Heart left ventricle (tissue), 16 donors: ENCODE results near the gene MEIKIN. TPM values are rescaled to one million over a fixed set of nuclear protein-coding genes. Genes with fewer than 3 reads are reported as not detected.

ENCODE experiments used
- ATAC-seq, 4 donors: fragments of 200-7000 bp; cut with Tn5 transposase; one replicate each; pipeline ENCODE4 v1.9.1; 2020 to 2022; ENCODE audit warnings: moderate library complexity in 4 of 4, mild to moderate bottlenecking in 3 of 4, moderate number of reproducible peaks in 1 of 4
- DNase-seq, 5 donors: peaks; one replicate each; pipeline ENCODE4 v3.0.0-alpha.2; 2020
- H3K27ac ChIP-seq, 12 donors: fragments of 200-600 bp; sonication (generic) in 4 of 12; one replicate each; pipeline versions ENCODE4 v1.5.0 to v1.8.0; 2016 to 2022; ENCODE audit warnings: mild to moderate bottlenecking in 2 of 12
- H3K27me3 ChIP-seq, 9 donors: fragments of 200-600 bp; sonication (generic) in 2 of 9; one replicate each; pipeline versions ENCODE4 v1.5.1 to v1.8.0; 2016 to 2022; ENCODE audit warnings: mild to moderate bottlenecking in 3 of 9
- H3K36me3 ChIP-seq, 9 donors: fragments of 200-600 bp; sonication (generic) in 2 of 9; one replicate each; pipeline versions ENCODE4 v1.5.0 to v1.8.0; 2018 to 2022; ENCODE audit warnings: mild to moderate bottlenecking in 2 of 9
- H3K4me1 ChIP-seq, 12 donors: fragments of 200-600 bp; sonication (generic) in 4 of 12; one replicate each; pipeline versions ENCODE4 v1.5.0 to v1.8.0; 2016 to 2022; ENCODE audit warnings: mild to moderate bottlenecking in 3 of 12
- H3K4me3 ChIP-seq, 12 donors: fragments of 200-600 bp; sonication (generic) in 4 of 12; one replicate each; pipeline versions ENCODE4 v1.5.0 to v1.8.0; 2017 to 2022; ENCODE audit warnings: mild to moderate bottlenecking in 9 of 12, moderate library complexity in 4 of 12
- H3K9me3 ChIP-seq, 12 donors: fragments of 200-600 bp; sonication (generic) in 4 of 12; one replicate each; pipeline versions ENCODE4 v1.5.0 to v1.8.0; 2016 to 2022; ENCODE audit warnings: mild to moderate bottlenecking in 1 of 12
- POLR2A ChIP-seq, 2 donors: fragments of 450-650 bp; IDR thresholded peaks; one replicate each; pipeline ENCODE4 v1.6.1; 2017; ENCODE audit warnings: antibody characterized with exemption in 2 of 2, mild to moderate bottlenecking in 2 of 2, moderate library complexity in 2 of 2
- WGBS, 4 donors: extraction: QIAGEN DNeasy Blood & Tissue Kit in 2 of 4; methylation state at CpG; one replicate each; pipeline versions ENCODE4 v1.1.5 to v1.1.7; 2013 to 2018; 5-methylcytosine and 5-hydroxymethylcytosine counted together
- intact Hi-C, 10 donors: fragments of 100-400 bp; cut with DNase I; formaldehyde crosslinking; loops; one replicate each; pipeline versions ENCODE4 v1.11.1 to v1.14.2; 2022
- polyA plus RNA-seq, 2 donors: library from polyadenylated mRNA; stranded (reverse); fragments of 200-250 nt; gene quantifications; one replicate each; pipeline ENCODE4 v1.2.3, GENCODE V29; 2013
- total RNA-seq, 9 donors: library from RNA; depleted of rRNA in 2 of 9; stranded (reverse); fragments of >200 nt in 2 of 9; fragmentation: NEBNext Ultra II Directional in 3 of 9; extraction: Animal tissue kit (Norgen Biotek cat#: 25700) in 3 of 9; gene quantifications; one replicate each; pipeline versions ENCODE4 v1.1.0 to v1.2.4, GENCODE V29; 2016 to 2023
- TF ChIP-seq, protein P1 (sequence below), 12 donors: fragments of 200-600 bp; sonication (generic) in 4 of 12; IDR thresholded peaks; one replicate each; pipeline versions ENCODE4 v1.5.0 to v1.8.0; 2018 to 2022; ENCODE audit warnings: antibody characterized with exemption in 12 of 12, mild to moderate bottlenecking in 5 of 12
- donor health status: ischemic (EF 13 %, LVEDD 7.1; RV severe dilation, severe dysfunction).
- donor health status: healthy with polysubstance abuse.
- donor health status: DM: no; HTN: yes; CAD: no.
- donor health status: DM: no; HTN: no; CAD: no.
- donor health status: ischemic (EF 25% LVEDD 6.9; RV normal size, moderate dysfunction).
- donor health status: ischemic (EF 25% LVEDD 5.7; RV mildly dilated, moderate dysfunction).
- donor health status: healthy.
- donor health status: DM: yes; HTN: yes; CAD: no.
- donor health status: ischemic (EF 35%, LVEDD 5.7; RV mildly dilated, moderate dysfunction).
- donor health status: nonischemic (EF 11% LVEDD 7.7; RV severe dilation, severe dysfunction).
- donor health status: DM: yes; HTN: yes; CAD: no.
- donor health status: PGD.
- donor health status: ischemic (EF 29% LVEDD 5.4; RV normal size, mild dysfunction).
- donor health status: nonischemic (EF 23%, LVEDD 6.1; RV moderate dilation, normal function).

The MEIKIN gene
- total and polyA plus RNA-seq, 11 donors = 0.07 to 0.63 TPM; not detected in 9

- ATAC-seq (peak in 1 of 4 donors; percentile 17), DNase-seq (no peak)
- Histone ChIP-seq H3K4me1 (peaks cover 0 to 71% (median 42%) of the 10 kb centered on the region in 12 donors), H3K27ac (peak overlapping the region; percentile 37 to 83 (median 70)), H3K9me3 (no peaks in the 10 kb centered on the region), H3K27me3 (no peaks in the 10 kb centered on the region), H3K4me3 (peak overlapping the region in 1 of 12 donors; percentile 24), H3K36me3 (no peaks in the 10 kb centered on the region)
- TF ChIP-seq, protein P1, sequence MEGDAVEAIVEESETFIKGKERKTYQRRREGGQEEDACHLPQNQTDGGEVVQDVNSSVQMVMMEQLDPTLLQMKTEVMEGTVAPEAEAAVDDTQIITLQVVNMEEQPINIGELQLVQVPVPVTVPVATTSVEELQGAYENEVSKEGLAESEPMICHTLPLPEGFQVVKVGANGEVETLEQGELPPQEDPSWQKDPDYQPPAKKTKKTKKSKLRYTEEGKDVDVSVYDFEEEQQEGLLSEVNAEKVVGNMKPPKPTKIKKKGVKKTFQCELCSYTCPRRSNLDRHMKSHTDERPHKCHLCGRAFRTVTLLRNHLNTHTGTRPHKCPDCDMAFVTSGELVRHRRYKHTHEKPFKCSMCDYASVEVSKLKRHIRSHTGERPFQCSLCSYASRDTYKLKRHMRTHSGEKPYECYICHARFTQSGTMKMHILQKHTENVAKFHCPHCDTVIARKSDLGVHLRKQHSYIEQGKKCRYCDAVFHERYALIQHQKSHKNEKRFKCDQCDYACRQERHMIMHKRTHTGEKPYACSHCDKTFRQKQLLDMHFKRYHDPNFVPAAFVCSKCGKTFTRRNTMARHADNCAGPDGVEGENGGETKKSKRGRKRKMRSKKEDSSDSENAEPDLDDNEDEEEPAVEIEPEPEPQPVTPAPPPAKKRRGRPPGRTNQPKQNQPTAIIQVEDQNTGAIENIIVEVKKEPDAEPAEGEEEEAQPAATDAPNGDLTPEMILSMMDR (IDR thresholded peaks at IDR 0.05) = no peak
- no peak for TF ChIP-seq POLR2A (IDR thresholded peaks at IDR 0.05)
- intact Hi-C loops = loop anchor here in 3 of 10 donors (5.0 kb wide), 1 partner anchor 39 kb away; the partner anchor contains the start of gene FNIP1 (in 3 of the 3)
- 63 to 78% (median 73%) methylated on average over 1 of the region's 1 CpG for WGBS, 4 donors
Measured at GRCh38 chr5:131757830-131758519, 187.5 kb downstream of the MEIKIN start.

Other genes starting within 250 kb of the MEIKIN start
- gene FNIP1, start 148.6 kb downstream of the MEIKIN start, total RNA-seq = 10 to 100 TPM; 27.5 to 41.3 (median 35.1) TPM
- 1 to 10 TPM; 5.6 to 6.7 TPM for gene FNIP1, start 148.6 kb downstream of the MEIKIN start, polyA plus RNA-seq
- 1 to 10 TPM in 5 of 9 donors, under 1 TPM in 4; 0.53 to 3.8 (median 2.1) TPM for gene ACSL6, start 66.0 kb upstream of the MEIKIN start, total RNA-seq
- gene ACSL6, start 66.0 kb upstream of the MEIKIN start, polyA plus RNA-seq = 1 to 10 TPM in 1 of 2 donors, under 1 TPM in 1; 0.33 to 3.2 TPM
- not detected for gene IL3, start 115.0 kb upstream of the MEIKIN start, total RNA-seq
- not detected for gene IL3, start 115.0 kb upstream of the MEIKIN start, polyA plus RNA-seq
- gene CSF2, start 128.1 kb upstream of the MEIKIN start, total RNA-seq = under 1 TPM in 1 of 9 donors, not detected in 8; 0.67 TPM
- not detected for gene CSF2, start 128.1 kb upstream of the MEIKIN start, polyA plus RNA-seq